ENCODE results near the gene ABCA12.

ABCA12 gene

GRCh38 chr2:215145611-215146010, 7.2 kb upstream of the ABCA12 start:
- no peaks in the 10 kb centered on the region for H3K27me3 ChIP-seq (ENCODE audit: insufficient read depth, low read length)
- H3K9ac ChIP-seq (ENCODE audit: low read length) = no peak overlapping the region
- H3K9me3 ChIP-seq (ENCODE audit: low read length) = no peaks in the 10 kb centered on the region
- no peaks in the 10 kb centered on the region for H3F3A ChIP-seq (ENCODE audit: insufficient read depth, low read length)
- H3K4me3 ChIP-seq (ENCODE audit: low read depth, low read length, poor library complexity, severe bottlenecking) = no peak overlapping the region
- H3K9me2 ChIP-seq (ENCODE audit: low read depth, low read length) = no peaks in the 10 kb centered on the region
- H2AFZ ChIP-seq (ENCODE audit: low read length) = no peak overlapping the region
- H3K27ac ChIP-seq (ENCODE audit: low read depth, low read length, poor library complexity, severe bottlenecking) = no peak overlapping the region
- no peak for TF ChIP-seq EZH2 (IDR thresholded peaks at IDR 0.05; ENCODE audit: borderline replicate concordance, low read length)
- no peak for TF ChIP-seq CTCF (IDR thresholded peaks at IDR 0.05; ENCODE audit: low read length)
- H3K4me1 ChIP-seq (ENCODE audit: insufficient read depth, low read length, severe bottlenecking) = no peaks in the 10 kb centered on the region
- no peaks in the 10 kb centered on the region for H4K20me1 ChIP-seq (ENCODE audit: insufficient read depth, low read length)
- no peaks in the 10 kb centered on the region for H3K36me3 ChIP-seq (ENCODE audit: insufficient read depth, low read length)
- no peaks in the 10 kb centered on the region for H3K79me2 ChIP-seq (ENCODE audit: insufficient read depth, low read length)
- H3K4me2 ChIP-seq (ENCODE audit: low read length) = no peak overlapping the region

GRCh38 chr2:215144106-215144875, 5.9 kb upstream of the ABCA12 start:
- H4K20me1 ChIP-seq (ENCODE audit: insufficient read depth, low read length) = no peaks in the 10 kb centered on the region
- no peak overlapping the region for H3K9ac ChIP-seq (ENCODE audit: low read length)
- no peaks in the 10 kb centered on the region for H3K36me3 ChIP-seq (ENCODE audit: insufficient read depth, low read length)
- no peaks in the 10 kb centered on the region for H3F3A ChIP-seq (ENCODE audit: insufficient read depth, low read length)
- no peaks in the 10 kb centered on the region for H3K4me1 ChIP-seq (ENCODE audit: insufficient read depth, low read length, severe bottlenecking)
- H3K79me2 ChIP-seq (ENCODE audit: insufficient read depth, low read length) = no peaks in the 10 kb centered on the region
- no peak overlapping the region for H2AFZ ChIP-seq (ENCODE audit: low read length)
- H3K27me3 ChIP-seq (ENCODE audit: insufficient read depth, low read length) = no peaks in the 10 kb centered on the region
- no peak overlapping the region for H3K27ac ChIP-seq (ENCODE audit: low read depth, low read length, poor library complexity, severe bottlenecking)
- TF ChIP-seq CTCF (IDR thresholded peaks at IDR 0.05; ENCODE audit: low read length) (no peak), EZH2 (IDR thresholded peaks at IDR 0.05; ENCODE audit: borderline replicate concordance, low read length) (no peak)
- no peak overlapping the region for H3K4me2 ChIP-seq (ENCODE audit: low read length)
- H3K9me2 ChIP-seq (ENCODE audit: low read depth, low read length) = no peaks in the 10 kb centered on the region
- H3K9me3 ChIP-seq (ENCODE audit: low read length) = no peaks in the 10 kb centered on the region
- no peak overlapping the region for H3K4me3 ChIP-seq (ENCODE audit: low read depth, low read length, poor library complexity, severe bottlenecking)

- H3F3A ChIP-seq (ENCODE audit: insufficient read depth, low read length) = no peaks in the 10 kb centered on the region
- H3K9me3 ChIP-seq (ENCODE audit: low read length) = no peaks in the 10 kb centered on the region
- H3K4me1 ChIP-seq (ENCODE audit: insufficient read depth, low read length, severe bottlenecking) = no peaks in the 10 kb centered on the region
- H3K27ac ChIP-seq (ENCODE audit: low read depth, low read length, poor library complexity, severe bottlenecking) = no peak overlapping the region
- TF ChIP-seq CTCF (IDR thresholded peaks at IDR 0.05; ENCODE audit: low read length) (no peak), EZH2 (IDR thresholded peaks at IDR 0.05; ENCODE audit: borderline replicate concordance, low read length) (no peak)
- no peak overlapping the region for H2AFZ ChIP-seq (ENCODE audit: low read length)
- H3K4me3 ChIP-seq (ENCODE audit: low read depth, low read length, poor library complexity, severe bottlenecking) = no peak overlapping the region
- H3K79me2 ChIP-seq (ENCODE audit: insufficient read depth, low read length) = no peaks in the 10 kb centered on the region
- no peaks in the 10 kb centered on the region for H3K36me3 ChIP-seq (ENCODE audit: insufficient read depth, low read length)
- H4K20me1 ChIP-seq (ENCODE audit: insufficient read depth, low read length) = no peaks in the 10 kb centered on the region
- H3K9ac ChIP-seq (ENCODE audit: low read length) = no peak overlapping the region
- no peaks in the 10 kb centered on the region for H3K9me2 ChIP-seq (ENCODE audit: low read depth, low read length)
- no peak overlapping the region for H3K4me2 ChIP-seq (ENCODE audit: low read length)
- H3K27me3 ChIP-seq (ENCODE audit: insufficient read depth, low read length) = no peaks in the 10 kb centered on the region
Measured at GRCh38 chr2:215143458-215143857, 5.0 kb upstream of the ABCA12 start.
